ENCODE measurements around the gene CDH4.

GRCh38 chr20:61953037-61954021, 701.3 kb downstream of the CDH4 start:
- TF ChIP-seq ZNF558 (tag by site-specific recombination; IDR thresholded peaks at IDR 0.05) (no peak), CTCF (tag by site-specific recombination; IDR thresholded peaks at IDR 0.05) (no peak), ZNF830 (tag by site-specific recombination; IDR thresholded peaks at IDR 0.05; ENCODE audit: low read depth) (no peak), ZNF133 (tag by site-specific recombination; IDR thresholded peaks at IDR 0.05) (no peak), ZFP3 (tag by site-specific recombination; IDR thresholded peaks at IDR 0.05; ENCODE audit: low read depth) (no peak), GLI4 (tag by site-specific recombination; IDR thresholded peaks at IDR 0.05) (no peak), ZFP69B (tag by site-specific recombination; IDR thresholded peaks at IDR 0.05) (no peak), ZNF776 (tag by site-specific recombination; IDR thresholded peaks at IDR 0.05; ENCODE audit: borderline replicate concordance) (no peak)
